GM21723 (cell line): ENCODE data around the gene PTPRM.

Experiments used
- ATAC-seq: cut with Tn5 transposase; IDR thresholded peaks from one replicate; pipeline ENCODE4 v1.9.1; 2021; ENCODE audit warnings: mild to moderate bottlenecking, moderate library complexity; ENCODE audit not compliant: unreplicated experiment

PTPRM gene

DNA sequence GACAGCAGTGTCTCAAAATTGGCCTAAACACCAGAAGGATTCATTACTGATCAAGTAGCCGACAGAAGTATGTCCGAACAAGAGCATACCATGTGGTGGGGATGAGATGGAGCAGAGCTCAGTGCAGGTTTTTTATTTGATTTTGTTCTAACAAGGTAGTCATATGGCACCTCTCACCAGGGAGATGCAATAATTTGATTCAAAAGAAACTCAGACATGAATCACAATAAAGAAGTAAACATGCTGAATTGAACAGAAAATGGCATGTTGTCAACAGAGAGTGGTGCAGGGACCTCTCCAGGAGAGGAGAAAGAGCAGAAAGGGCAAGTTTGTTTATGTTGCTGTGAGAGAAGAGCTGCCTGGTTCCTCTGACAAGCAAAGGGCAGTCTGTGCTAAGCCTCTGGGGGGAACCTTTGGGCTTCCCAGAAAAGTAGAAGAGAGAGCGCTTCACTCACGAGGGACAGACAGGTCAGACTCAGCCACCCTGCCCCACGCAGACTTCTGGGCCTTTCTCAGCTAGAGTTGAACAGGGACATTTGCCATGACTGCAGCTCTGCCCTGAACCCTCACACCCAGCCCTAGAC, 690.8 kb downstream of the PTPRM start:
- ATAC-seq: no peak

DNA sequence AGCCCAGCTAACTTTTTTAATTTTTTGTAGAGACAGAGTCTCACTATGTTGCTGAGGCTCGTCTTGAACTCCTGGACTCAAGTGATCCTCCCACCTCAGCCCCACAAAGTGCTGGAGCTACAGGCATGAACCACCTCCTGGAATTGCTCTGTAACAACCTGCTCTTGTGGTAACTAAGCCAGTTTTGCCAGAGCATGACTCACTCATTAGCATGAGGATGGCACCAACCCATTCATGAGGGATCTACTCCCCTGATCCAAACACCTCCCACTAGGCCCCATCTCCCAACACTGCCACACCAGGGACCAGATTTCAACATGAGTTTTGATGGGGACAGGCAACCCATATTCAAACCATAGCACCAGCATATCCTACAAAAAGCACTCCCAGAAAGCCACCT, 693.2 kb downstream of the PTPRM start:
- ATAC-seq: no peak

DNA sequence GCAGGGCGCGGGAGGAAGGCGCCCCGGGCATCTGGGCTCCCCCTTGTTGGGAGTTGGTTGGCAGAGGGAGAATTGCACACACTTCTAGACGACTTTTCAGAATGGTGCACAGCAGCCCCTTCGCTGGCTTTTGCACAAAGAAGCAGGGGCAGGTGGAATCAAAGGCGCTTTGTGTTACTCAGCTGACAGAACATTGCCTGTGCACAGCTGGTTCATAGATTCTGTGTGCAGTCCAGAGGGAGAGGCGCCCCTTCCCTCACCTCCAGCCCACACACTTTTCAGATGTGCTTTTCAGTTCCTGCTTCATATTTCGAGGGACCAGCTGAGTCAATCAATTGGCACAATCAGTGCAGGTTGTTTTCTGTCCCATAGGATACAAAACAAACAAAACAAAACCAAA, 693.7 kb downstream of the PTPRM start:
- ATAC-seq: no peak

DNA sequence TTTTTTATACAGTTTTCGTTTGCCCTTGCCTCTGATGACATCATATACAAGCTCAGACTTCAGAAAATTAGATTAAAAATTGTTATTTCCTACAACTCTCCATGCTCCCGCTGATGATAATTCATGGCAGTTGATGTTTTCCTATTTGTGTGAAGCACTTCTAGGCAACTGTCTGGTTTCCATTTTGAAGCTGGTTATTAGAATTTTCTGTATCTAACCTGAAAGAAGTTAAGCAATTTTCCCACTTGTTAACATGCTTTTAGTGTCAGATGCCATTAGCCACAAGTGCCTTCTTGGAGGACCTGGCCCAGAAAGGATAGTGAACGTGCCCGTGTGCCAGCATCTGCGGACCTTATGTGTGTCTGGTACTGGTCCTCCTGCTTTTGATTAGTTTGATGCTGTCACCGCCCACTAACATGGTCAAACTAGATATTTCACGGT, 694.6 kb downstream of the PTPRM start:
- ATAC-seq: no peak

- no peak for ATAC-seq
These were observed 695.1 kb downstream of the PTPRM start for GRCh38 chr18:8262221-8262620.

DNA sequence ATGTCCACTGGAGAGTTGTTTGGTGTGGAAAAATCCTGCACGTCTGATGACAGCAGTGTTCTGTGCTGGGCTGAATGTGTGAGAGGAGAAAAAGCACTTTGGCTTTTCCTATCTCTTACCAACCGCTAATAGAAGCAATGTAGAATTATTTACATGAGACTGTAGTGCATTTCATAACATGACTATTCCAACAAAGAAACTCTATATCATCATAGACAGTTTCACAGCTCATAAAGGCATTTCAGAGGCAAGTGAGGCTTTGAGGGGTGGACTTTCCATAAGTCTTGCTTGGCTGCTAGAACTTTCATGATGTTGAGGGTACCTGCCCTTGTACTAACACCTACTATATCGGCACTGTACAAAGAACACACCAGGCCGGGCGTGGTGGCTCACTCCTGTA, 697.0 kb downstream of the PTPRM start:
- ATAC-seq: no peak

DNA sequence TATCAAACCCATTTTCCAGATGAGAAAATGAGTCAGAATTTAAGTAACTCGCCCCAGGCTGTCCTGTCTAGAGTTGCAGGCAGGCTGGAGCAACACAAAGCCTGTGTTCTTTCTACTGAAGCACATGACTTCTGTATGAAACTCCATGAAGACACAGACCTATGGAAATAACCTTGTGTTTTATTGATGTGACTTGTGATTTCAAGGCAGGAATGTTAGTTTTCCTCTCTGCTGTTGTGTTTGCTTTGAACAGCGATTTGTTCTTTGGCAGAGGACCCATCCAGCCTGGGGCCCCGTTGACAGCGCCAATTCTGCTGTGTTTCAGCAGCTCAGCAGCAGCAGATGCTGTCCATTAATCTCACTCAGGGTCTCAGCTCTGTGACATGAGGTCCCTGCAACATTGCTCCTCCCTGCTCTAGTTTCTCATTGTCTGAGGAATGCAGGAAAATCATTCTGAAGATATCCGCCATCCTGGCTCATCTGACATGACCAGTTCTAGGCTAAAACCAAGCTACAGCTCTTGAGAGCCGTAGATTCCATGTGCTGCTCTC, 697.8 kb downstream of the PTPRM start:
- no peak for ATAC-seq

DNA sequence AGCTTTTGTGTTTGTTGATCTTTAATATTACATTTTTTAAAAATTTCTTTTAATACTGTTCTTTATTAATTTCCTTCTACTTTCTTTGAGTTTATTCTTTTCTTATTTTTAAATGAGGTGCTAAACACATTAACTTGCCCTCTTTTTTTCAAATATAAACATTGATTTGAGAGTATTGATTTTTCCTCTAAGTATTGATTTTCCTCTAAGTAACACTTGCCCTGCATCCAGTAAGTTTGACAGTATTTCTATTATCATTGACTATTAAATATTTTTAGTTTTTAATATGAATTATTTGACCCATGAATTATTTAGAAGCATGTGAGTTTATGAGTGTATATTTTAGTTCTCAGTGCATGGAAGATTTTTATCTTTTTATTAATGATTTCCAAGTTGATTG, 705.1 kb downstream of the PTPRM start:
- no peak for ATAC-seq

DNA sequence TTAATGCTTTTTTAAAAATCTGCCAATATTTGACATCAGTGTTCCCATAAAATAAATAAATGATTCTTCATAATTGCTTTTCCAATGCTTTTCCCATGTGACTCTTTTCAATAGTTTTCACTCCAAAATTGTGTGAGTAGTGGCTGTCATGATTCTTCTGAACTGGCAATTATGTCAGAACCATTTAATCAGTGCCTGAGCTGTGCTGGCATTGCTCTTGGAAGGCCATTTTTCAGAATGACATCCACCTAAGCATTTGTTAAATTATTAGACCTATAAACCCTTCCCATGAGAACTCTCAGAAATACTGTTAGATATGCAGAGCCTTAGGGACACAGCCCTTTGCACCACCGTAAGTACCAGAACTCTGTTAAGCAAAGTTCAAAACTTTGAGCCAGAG, 707.3 kb downstream of the PTPRM start:
- ATAC-seq: no peak

- ATAC-seq: no peak
These were observed 709.3 kb downstream of the PTPRM start for GRCh38 chr18:8276406-8276805.

DNA sequence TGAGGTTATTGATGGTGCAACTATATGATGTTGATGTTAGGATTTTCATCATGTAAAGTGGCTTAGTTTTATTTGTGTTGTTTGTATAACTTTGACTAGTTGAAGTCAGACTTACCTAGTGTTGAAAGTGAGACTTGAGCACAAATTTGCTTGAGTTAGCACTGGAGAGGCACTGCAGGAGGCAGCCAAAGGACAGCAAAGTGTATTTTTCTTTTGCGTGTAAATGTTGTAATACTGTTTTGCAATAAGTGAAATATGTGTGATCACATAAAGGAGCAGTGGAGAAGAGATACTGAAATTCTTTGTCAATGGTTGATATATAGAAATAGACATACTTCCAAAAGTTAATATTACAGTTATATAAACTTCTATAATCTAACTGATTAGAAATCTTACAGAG, 710.2 kb downstream of the PTPRM start:
- ATAC-seq: no peak

GRCh38 chr18:8279346-8279745, 712.2 kb downstream of the PTPRM start:
- no peak for ATAC-seq

DNA sequence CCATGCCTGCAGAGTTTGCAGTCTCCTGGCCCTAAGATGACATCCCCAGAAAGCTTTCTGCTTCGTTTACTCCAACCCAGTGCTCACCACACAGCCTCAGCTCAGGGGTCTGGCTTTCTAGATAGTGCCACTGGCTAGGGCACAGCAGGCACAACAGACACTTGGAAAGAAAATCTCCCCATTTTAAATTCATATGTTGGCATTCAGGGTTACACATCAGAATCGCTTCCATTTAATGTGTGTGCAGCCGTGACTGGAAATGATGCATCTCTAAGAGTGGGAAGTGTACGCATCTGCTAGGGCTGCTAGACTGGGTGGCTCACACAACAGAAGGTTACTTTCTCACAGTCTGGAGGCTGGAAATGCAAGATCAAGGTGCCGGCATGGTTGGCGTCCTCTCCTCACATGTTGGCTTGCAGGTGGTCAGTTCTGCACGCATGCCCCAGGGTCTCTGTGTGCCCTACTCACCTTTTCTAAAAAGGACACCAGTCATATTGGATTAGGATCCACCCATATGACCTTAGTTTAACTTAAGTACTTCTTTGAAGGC, 712.7 kb downstream of the PTPRM start:
- ATAC-seq: no peak

GRCh38 chr18:8283891-8284585, 716.9 kb downstream of the PTPRM start:
- ATAC-seq: no peak

GRCh38 chr18:8286303-8286702, 719.2 kb downstream of the PTPRM start:
- ATAC-seq: no peak

- no peak for ATAC-seq
These were observed 720.2 kb downstream of the PTPRM start for GRCh38 chr18:8287196-8287885.

DNA sequence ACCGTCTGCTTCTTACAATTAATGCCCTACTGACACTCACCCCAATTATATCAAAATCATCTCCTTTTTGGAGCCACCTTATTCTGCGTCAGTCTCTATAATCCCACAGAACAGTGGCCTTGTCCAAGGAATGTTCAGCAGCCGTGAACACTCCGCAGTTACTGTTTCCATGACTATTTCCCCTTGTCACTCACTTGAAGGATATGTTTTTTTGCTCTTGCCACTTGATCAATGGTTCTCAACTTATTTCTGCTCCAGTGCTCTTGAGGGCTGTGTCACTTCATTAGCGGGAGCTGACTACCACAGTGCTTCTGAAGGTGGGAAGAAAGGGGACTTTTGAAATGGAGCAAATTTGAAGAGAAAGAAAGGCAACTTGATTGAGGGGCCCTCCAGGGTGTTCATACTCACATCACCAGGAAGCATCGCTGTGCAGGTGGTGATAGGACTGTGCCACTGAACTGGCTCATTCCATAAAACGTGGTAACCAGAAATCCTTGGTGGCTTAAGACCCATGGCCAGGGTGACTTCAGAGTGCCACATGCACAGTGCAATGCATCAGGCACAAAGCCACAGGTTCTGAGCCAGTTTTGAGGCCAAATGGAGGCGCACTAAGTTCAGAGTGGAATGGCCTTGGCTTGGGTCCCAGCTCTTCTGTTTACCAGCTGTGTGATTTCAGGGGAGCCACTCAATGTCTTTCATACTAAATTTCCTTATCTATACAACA, 721.5 kb downstream of the PTPRM start:
- ATAC-seq: no peak

GRCh38 chr18:8290435-8290834, 723.3 kb downstream of the PTPRM start:
- ATAC-seq: no peak

- no peak for ATAC-seq
These were observed 723.8 kb downstream of the PTPRM start for GRCh38 chr18:8290913-8291312.

DNA sequence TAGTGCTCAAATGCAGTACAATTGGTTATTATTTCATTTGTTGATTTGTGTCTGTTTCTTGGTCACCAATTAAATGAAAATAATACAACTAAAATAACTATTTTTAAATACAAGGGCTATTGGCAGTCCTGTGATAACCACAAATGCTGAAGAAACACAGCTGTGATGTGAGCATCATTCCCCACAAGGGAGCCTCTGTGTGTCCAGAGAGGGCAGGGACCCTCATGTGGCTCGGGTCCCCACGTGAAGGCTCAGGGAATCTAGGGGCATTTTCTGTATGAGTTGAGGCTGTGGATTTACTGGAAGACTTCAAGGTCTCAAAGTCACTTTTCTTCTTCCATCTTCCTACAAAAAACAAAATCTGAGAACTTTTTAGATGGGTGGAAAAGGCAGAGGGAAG, 726.1 kb downstream of the PTPRM start:
- no peak for ATAC-seq
